GM18858 (cell line): ENCODE measurements around the gene VPS16.
"Not testable (repeated sequence)": the region's sequence is repeated elsewhere in the genome, so short reads cannot be mapped to it uniquely, and the experiment has no call there.

Experiments
- ATAC-seq: cut with Tn5 transposase; IDR thresholded peaks from one replicate; pipeline ENCODE4 v1.9.1; 2021; ENCODE audit not compliant: unreplicated experiment

VPS16 gene

DNA sequence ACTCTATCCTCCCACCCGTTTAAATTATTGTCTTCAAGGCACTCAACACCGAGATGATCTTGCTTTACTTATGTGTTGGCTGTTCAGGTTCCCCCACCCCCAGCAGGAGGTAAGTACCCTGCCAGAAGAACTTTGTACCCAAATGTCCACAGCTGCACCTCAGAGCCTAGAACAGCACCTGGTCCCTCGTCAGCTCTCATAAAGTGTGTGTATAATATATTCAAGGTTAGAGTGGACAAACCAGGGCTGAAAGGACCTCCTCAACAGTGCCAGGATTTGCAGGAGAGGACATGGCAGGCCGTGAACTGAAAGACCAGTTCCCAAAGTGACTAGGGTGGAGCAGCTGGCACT, 34.2 kb upstream of the VPS16 start:
- ATAC-seq = no peak

DNA sequence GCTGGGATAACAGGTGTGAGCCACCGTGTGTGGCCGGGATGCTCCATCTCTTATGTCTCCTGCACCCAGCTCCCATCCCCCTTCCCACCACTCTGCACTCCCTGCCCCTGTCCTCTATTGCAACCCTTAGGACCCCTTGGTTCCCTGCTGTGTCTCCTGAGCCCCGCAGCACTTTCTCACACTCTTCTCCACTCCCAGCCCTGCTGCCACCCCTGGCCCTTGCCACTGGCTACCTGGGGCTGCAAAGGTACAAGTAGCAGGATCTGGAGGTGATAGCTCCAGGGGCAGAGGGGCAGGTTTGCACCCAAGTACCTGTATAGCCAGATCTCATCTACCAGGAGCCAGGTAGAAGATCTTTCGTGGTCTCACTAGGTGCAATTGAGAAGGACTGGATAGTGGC, 33.5 kb upstream of the VPS16 start:
- no peak for ATAC-seq

DNA sequence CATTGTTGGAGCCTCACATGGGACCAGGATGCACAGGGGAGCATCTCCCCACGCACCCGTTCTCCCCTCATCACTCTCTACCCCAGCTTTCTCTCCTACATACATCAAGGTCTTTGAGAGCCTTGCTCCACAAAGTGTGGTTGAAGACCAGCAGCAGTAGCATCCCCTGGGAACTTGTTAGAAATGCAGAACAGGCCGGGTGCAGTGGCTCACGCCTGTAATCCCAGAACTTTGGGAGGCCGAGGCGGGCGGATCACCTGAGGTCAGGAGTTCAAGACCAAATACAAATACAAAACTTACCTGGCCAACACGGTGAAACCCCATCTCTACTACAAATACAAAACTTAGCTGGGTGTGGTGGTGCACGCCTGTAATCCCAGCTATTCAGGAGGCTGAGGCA, 32.6 kb upstream of the VPS16 start:
- not testable (repeated sequence) for ATAC-seq

DNA sequence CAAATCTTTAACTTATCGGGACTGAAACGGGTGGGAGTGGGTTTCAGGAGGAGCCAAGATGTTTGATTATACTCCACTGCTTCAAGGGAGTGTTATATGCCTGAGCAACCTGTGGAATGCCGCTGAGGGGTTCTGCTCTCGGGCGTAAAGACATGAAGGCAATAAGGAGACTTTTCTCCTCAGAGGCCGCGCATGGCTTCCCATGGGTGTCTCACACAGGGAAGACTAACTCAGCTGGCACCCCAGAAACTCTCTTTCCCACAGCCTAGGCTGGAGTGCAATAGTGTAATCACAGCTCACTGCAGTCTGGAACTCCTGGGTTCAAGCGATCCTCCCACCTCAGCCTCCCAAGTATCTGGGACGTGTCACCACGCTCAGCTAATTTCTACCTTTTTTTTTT, 30.9 kb upstream of the VPS16 start:
- ATAC-seq = no peak

DNA sequence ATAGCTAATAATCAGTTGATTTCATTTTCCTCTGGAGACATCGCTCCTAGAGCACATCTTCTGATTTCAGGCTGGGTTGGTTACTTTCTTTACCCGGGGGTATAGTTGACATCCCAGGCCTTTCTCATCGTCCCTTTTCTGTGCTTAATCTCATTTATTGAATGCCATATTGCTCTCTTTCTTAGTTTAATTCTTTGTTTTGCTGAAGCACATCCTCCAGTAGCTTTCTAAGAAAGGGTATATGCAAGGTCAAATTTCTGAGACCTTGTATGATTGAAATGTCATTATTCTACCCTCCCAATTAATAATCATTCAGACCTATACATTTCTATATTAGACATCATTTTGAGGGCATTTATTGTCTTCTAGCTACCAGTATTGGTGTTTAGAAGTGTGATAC, 28.4 kb upstream of the VPS16 start:
- ATAC-seq = no peak

DNA sequence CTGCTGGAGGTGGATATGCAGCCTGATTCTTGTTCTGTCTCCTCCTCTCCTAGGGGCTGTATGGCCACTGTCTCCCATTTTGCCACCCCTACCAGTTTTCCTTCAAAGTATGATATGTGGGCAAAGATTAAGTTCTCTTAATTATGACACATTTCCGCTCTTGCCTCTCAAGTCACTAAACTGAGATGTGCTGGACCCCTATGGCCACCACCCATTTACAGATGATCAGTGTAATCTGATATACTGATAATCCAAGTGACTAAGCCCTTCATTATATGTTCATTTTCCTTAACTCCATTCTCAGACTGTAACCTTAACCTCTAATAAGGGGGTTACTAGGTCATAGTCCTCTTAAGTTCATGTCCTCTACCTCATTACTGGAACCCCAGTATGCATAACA, 26.5 kb upstream of the VPS16 start:
- no peak for ATAC-seq

DNA sequence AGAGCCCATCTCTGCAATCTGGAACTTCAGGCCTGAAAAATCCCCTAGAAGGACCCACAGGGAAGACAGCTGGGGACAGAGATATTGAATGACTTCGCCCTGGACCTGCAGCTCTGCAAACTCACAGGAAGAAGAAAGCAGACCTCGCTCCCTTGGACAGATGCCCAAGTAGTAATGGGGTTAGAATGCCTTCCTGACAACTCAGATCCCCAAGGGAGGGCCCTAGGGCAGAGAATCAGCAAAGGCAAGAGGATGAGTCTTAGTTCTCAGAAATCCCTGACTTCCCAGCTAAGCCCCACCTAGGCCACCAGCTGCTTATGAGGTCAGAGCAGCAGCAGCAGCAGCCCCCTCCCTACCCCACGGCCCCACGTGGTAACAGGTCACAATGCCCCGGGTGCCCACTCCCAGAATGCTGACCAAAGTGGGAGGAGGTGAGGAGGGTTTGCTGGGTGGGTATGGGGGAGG, 25.9 kb upstream of the VPS16 start, which contains the start of gene C20orf141:
Gene C20orf141, plus strand, starts transcription at position 401 of the 465 bp plus-strand sequence. CDS start 198 bp downstream, outside the sequence.
- ATAC-seq = no peak

DNA sequence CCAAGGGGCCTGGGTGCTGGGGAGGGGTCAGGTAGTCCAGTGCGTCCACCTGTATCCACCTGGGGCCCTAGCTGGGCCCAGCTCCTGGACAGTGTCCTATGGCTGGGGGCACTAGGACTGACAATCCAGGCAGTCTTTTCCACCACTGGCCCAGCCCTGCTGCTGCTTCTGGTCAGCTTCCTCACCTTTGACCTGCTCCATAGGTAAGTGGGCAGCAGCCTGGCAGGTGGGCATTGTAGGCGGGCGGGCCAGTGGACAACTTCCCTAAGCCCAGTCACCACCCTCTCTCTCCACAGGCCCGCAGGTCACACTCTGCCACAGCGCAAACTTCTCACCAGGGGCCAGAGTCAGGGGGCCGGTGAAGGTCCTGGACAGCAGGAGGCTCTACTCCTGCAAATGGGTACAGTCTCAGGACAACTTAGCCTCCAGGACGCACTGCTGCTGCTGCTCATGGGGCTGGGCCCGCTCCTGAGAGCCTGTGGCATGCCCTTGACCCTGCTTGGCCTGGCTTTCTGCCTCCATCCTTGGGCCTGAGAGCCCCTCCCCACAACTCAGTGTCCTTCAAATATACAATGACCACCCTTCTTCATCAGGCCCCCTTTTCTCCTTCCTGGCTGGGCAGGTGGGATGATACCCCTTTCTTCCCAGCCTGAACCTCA, 25.2 kb upstream of the VPS16 start:
- no peak for ATAC-seq

DNA sequence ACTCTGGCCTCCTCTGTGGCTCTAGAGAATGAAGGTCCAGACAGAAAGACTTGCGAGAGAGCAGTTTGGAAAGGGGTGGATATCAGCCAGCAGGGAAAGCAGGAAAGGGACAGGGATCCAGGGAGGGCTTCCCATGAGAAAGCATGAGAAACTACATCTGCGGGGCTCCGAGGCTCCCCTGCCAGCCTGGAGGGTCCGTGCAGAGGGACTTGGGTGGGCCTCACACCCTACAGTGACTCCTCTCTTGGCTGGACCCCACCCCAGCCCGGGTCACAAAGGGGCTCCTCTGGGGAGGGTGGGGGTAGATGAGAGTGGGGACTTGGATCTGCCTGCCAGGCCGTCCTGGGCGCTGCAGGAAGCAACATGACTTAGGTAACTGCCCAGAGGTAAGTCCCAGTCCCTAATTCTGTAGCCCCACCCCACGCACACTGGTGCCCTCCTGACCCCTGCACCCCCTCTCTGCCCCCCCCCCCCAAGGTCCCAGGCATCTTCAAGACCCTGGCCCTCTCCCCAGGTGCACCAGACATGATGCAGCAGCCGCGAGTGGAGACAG, 24.4 kb upstream of the VPS16 start, which contains the start of gene TMEM239:
Gene TMEM239, plus strand, starts transcription at position 335 of the 553 bp plus-strand sequence. Its CDS starts 191 bp downstream, at position 526.
- no peak for ATAC-seq

DNA sequence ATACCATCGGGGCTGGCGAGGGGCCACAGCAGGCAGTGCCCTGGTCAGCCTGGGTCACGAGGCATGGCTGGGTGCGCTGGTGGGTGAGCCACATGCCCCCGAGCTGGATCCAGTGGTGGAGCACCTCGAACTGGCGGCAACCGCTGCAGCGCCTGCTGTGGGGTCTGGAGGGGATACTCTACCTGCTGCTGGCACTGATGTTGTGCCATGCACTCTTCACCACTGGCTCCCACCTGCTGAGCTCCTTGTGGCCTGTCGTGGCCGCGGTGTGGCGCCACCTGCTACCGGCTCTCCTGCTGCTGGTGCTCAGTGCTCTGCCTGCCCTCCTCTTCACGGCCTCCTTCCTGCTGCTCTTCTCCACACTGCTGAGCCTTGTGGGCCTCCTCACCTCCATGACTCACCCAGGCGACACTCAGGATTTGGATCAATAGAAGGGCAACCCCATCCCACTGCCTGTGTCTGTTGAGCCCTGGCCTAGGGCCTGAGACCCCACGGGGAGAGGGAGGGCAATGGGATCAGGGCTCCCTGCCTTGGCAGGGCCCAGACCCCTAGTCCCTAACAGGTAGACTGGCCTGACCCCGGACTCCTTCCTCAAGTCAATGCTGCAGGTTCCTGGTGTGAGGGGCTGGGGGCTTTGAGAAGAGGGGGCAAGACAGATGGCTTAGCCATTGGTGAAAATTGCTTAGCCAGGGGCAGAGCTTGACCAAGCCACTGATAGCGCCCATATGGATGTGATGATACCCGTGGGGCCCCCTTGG, 23.8 kb upstream of the VPS16 start:
- no peak for ATAC-seq

DNA sequence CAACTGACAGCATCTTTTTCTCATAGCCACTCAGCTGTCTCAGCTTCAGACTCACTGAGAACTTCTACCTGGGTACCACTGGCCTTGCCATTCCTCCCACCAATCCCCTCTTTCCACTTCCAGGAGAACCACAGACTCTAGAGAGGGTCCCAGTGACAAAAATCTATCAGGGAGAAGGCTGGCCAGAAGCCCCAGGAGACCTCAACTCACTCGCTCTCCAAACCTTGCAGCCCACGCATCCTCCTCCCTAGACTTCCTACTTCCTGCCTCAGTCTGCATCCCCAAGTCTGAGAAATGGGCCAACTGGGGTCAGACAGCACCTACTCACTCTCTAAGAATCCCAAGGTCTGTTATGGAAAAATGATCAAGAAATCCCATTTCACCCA, 23.2 kb upstream of the VPS16 start:
- ATAC-seq = no peak

DNA sequence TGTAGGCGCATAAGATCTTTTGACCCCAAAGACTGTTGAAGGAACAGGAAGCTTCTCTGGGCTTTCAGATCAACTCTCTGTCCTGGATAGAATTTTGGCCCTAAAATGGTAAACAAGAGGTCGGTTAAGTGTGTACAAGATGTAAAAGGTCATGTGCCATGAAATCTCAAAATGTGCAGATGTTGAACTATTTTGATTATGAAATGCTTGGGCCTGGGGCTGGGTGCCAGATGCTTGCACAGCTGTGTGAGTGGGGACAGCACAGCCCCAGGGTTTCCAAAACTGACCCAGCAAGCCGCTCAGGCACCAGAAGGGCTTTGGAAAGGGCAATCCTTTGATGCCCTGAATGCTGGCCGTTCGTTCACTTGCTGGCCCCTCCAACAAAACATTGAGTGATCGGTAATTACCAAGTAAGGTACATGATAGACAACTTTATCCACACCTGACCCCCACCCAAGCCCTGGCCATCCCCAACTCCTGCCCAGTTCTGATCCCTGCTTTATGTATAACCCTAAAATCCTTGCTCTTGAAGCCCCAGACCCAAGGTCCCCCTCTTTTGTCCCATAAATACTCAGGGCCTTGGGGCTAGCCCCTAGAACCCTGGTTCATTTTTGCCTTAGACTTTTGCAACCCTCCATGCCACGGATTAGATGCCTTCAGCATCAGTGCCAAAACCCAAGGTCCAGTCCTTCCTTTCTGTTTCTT, 22.5 kb upstream of the VPS16 start:
- no peak for ATAC-seq

DNA sequence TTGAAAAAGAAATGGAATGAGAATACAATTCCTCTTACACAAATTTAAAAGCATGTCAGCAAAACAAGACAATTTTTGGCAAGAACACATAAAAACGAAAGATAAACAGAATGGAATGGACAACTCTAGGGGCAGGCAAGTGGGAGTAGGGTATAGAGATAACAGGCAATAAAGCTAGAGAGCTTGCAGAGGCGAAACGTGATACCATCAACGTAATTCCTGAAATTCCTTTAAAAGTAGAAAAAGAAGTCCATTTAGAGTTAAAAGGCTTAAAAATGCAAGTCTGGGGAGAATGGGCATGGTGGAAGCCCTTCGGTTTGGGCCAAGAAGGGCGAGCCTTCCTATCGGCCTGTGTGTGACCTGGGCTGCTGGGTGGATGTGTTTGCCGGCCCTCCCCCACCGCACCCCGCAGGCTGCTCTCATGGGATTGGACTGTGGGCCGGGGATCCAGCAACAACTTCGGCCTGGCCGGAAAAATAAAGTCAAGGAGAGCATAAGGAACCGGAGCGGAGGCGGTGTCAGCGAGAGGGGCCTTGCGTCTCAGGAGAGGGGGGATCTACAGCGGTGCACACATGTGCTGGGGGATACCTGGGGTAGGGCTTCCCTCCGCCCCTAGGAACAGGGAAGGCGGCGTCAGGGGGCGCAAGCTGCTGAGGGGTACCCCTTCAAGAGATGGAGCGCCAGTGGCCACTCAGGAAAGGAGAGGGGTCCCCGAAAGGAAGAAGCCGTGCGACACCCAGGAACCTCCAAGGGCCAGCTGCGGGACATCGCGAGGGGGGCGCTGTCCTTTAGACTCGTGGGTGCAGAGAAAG, 20.3 kb upstream of the VPS16 start:
- no peak for ATAC-seq

DNA sequence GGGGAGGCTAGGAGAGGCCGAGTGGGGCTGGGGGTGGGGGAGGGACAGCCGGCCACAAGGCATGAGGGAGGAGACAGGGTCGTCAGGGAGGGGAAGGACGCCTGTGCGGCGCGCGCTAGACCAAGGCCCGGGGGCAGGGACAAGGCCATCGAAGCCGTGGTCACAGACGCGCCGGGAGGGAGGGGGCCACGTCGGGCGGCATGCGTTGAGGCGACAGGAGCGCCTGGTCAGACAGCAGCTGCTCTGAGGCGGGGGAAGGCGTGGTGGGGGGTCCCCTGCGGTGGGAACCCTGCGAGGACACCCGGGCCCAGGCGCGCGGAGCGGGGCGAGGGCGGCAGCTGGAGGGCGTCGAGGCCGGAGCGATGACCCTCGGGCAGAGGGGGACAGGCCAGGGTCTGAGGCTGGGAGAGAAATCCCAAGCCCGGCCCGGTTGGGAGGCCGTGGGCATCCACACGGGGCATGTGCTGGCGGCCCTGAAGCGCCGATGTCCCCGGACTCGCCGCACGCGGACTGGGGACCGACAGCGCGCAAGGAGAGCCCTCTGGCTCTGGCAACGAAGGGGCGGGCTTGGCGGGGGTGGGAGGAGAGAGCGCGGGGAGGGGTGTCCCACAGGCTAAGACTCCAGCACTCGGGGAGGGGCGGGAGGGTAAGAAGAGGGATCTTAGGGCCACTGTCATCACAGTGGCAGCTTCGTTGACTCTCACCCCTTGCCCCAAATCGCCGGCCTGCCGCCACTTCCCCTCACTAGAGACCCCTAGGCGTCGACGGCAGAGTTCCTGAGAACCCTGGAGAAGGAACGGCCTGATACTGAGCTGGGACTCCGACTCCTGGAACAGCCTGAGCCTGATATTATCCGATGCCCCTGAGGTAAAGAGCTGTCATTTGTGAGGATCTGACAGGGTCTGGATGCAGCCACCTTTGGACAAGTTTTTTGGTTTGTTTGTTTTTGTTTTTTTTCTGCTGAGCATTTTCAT, 19.4 kb upstream of the VPS16 start:
- ATAC-seq = no peak

DNA sequence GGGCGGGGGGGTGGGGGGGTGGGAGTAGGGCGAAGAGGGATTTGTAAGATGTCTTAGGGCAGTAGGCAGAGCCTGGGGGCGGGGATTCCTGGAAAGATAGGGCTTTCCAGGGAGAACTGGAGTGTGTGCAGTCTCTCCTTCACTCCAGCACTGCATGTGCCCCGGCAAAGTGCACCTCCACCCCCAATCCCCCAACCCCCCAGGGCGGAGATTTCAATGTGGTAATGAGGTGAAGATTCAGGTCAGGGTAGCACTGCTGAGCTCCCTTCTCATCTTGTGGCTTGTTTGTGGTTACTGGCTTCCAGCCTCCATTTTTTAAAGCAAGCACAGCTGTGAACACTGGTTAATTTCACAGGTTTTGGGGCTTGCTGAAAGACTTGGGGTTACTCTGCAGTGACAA, 18.5 kb upstream of the VPS16 start:
- no peak for ATAC-seq

DNA sequence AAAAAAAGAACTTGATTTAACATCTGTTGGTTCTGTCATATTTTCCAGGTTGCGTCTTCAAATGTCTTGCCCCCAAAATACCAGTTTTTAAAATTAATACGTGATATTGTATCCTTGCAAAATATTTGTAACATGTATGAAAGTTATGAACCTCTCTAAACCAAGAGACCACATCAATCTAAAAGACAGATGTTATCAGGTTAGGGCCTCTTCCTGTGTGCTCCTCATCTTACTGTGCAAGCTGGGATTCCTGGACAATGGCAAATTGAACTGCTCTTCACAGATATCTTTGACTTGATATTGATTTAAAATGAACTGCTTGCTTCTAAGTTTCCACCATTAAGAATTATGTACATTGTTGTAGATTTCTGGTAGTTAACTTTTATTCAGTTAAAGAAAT, 14.8 kb upstream of the VPS16 start:
- no peak for ATAC-seq

DNA sequence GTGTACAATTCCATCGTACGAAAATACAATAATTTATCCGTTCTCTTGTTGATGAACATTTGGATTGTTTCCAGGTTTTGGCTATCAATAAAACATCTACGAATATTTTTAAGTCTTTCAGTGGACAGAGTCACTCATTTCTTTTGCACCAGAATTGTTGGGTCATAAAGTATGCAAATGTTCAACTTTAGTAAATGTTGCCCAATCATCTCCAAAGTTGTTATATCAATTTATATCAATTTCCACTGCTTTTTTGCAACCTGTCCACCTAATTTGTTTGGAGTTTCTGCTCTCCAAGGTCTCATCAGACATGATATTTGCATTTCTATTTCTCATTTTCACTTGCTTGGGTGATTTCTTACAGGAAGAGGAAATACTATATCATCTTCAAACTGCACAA, 13.9 kb upstream of the VPS16 start:
- no peak for ATAC-seq

DNA sequence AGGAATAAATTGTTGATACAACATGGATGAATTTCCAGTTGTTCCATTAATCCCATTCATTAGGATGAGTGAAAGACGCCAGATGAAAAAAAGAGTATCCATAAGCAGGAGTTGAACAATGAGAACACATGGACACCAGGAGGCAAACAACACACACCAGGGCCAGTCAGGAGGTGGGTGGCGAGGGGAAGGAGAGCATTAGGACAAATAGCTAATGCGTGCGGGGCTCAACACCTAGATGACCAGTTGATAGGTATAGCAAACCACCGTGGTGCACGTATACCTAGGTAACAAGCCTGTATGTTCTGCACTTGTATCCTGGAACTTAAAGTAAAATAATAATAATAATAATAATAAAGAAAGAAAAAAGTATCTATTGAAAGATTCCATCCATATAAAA, 11.2 kb upstream of the VPS16 start:
- no peak for ATAC-seq

DNA sequence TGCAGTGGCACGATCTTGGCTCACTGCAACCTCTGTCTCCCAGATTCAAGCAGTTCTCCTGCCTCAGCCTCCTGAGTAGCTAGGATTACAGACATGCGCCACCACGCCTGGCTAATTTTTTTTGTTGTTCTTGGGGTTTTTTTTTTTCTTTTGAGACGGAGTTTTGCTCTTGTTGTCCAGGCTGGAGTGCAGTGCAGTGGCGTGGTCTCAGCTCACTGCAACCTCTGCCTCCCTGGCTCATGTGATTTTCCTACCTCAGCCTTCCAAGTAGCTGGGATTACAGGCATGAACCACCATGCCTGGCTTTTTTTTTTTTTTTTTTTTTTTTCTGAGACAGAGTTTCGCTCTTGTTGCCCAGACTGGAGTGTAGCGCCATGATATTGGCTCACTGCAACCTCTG, 9.3 kb upstream of the VPS16 start:
- not testable (repeated sequence) for ATAC-seq

DNA sequence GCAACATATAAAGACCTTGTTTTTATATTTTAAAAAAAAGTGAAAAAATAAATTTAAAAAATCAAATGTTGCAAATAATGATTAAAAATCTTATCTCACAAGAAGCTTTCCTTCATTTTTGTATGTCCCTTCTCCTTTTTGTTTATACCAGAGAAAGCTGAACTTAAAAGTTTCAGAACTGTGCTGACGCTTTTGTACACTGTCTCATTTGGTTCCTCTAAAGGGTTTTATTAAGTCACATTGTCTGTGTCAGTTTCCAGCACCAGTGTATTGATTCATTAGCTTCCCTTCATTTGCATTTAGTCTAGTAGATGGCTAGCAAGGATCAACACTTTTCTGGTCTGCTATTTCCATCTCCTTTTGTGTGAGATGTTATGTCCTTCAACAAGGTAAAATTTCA, 6.8 kb upstream of the VPS16 start:
- no peak for ATAC-seq
